ENCODE measurements around the gene SOCS7. TPM values are rescaled to one million over a fixed set of nuclear protein-coding genes. Genes with fewer than 3 reads are reported as not detected.

The SOCS7 gene
- total and polyA plus RNA-seq, 8 donors, result 5.5 to 24.0 (median 17.5) TPM

- H3K4me1 ChIP-seq, result no peaks in the 10 kb centered on the region
- WGBS, 2 donors, result 53 to 55% methylated on average over 7 of the region's 7 CpGs
- DNase-seq (no peak), ATAC-seq (no peak), FAIRE-seq (no peak)
- no peak overlapping the region for H3K4me3 ChIP-seq
- no peak overlapping the region for H3K27ac ChIP-seq
- H3K27me3 ChIP-seq, result no peaks in the 10 kb centered on the region
- no peaks in the 10 kb centered on the region for H3K9me3 ChIP-seq
- intact Hi-C loops (cut with DNase I), result no loop called here
- H3K36me3 ChIP-seq, result no peaks in the 10 kb centered on the region
- TF ChIP-seq CTCF (IDR thresholded peaks at IDR 0.05), result no peak
Observed at GRCh38 chr17:38443356-38444031, 91.8 kb downstream of the SOCS7 start.

- no peaks in the 10 kb centered on the region for H3K36me3 ChIP-seq
- H3K4me1 ChIP-seq, result no peaks in the 10 kb centered on the region
- DNase-seq, result peak in 5 of 6 donors; percentile 32 to 80 (median 63)
- 6 to 8% methylated on average over 14 of the region's 14 CpGs for WGBS, 2 donors
- ATAC-seq, result peak; percentile 72 to 96 (median 90)
- no peak for FAIRE-seq
- intact Hi-C loops (cut with DNase I), result no loop called here
- H3K4me3 ChIP-seq, result no peak overlapping the region
- H3K27ac ChIP-seq, result no peak overlapping the region
- H3K9me3 ChIP-seq, result no peaks in the 10 kb centered on the region
- peak; percentile 55 to 72 (median 64) for TF ChIP-seq CTCF (IDR thresholded peaks at IDR 0.05)
- no peaks in the 10 kb centered on the region for H3K27me3 ChIP-seq
Observed at GRCh38 chr17:38444151-38444550, 92.5 kb downstream of the SOCS7 start.

GRCh38 chr17:38447502-38448085, 96.0 kb downstream of the SOCS7 start:
- no peak for TF ChIP-seq CTCF (IDR thresholded peaks at IDR 0.05)
- H3K36me3 ChIP-seq, result no peaks in the 10 kb centered on the region
- intact Hi-C loops (cut with DNase I), result no loop called here
- H3K27me3 ChIP-seq, result no peaks in the 10 kb centered on the region
- DNase-seq (no peak), FAIRE-seq (no peak), ATAC-seq (no peak)
- WGBS, 2 donors, result 56 to 58% methylated on average over 2 of the region's 2 CpGs
- H3K9me3 ChIP-seq, result no peaks in the 10 kb centered on the region
- H3K4me1 ChIP-seq, result no peaks in the 10 kb centered on the region
- H3K4me3 ChIP-seq, result no peak overlapping the region
- no peak overlapping the region for H3K27ac ChIP-seq

GRCh38 chr17:38448208-38448771, 96.6 kb downstream of the SOCS7 start:
- intact Hi-C loops (cut with DNase I), result no loop called here
- no peak for FAIRE-seq
- H3K36me3 ChIP-seq, result no peaks in the 10 kb centered on the region
- H3K27ac ChIP-seq, result no peak overlapping the region
- DNase-seq, result no peak
- H3K27me3 ChIP-seq, result no peaks in the 10 kb centered on the region
- no peaks in the 10 kb centered on the region for H3K9me3 ChIP-seq
- no peak for ATAC-seq
- H3K4me3 ChIP-seq, result no peak overlapping the region
- H3K4me1 ChIP-seq, result no peaks in the 10 kb centered on the region
- TF ChIP-seq CTCF (IDR thresholded peaks at IDR 0.05), result no peak
- 68 to 76% methylated on average over 9 of the region's 9 CpGs for WGBS, 2 donors

GRCh38 chr17:38449364-38449763, 97.7 kb downstream of the SOCS7 start:
- DNase-seq (no peak), ATAC-seq (peak in 1 of 4 donors; percentile 10)

More at GRCh38 chr17:38449364-38449763, 97.7 kb downstream of the SOCS7 start:
- Histone ChIP-seq H3K4me3 (no peak overlapping the region), H3K9me3 (no peaks in the 10 kb centered on the region), H3K36me3 (no peaks in the 10 kb centered on the region), H3K27ac (no peak overlapping the region), H3K27me3 (no peaks in the 10 kb centered on the region), H3K4me1 (no peaks in the 10 kb centered on the region)
- 70 to 86% methylated on average over 14 to 15 of the region's 15 CpGs for WGBS, 2 donors
- TF ChIP-seq CTCF (IDR thresholded peaks at IDR 0.05), result no peak
- no peak for FAIRE-seq
- intact Hi-C loops (cut with DNase I), result no loop called here
